ENCODE data around the gene TMEM212. TPM values are rescaled to one million over a fixed set of nuclear protein-coding genes. Genes with fewer than 3 reads are reported as not detected.
A peak's percentile ranks its signal among the peaks of the same experiment; 100 is the strongest.
"Not testable (repeated sequence)": the region's sequence is repeated elsewhere in the genome, so short reads cannot be mapped to it uniquely, and the experiment has no call there.

Gene TMEM212
- total and polyA plus RNA-seq, 2 experiments from 2014 or later = not detected

- Histone ChIP-seq H3K4me3 (no peak overlapping the region), H3K4me1 (ENCODE audit: low read depth) (peaks cover 33% of the 10 kb centered on the region), H3K9me3 (ENCODE audit: low read depth) (no peaks in the 10 kb centered on the region), H3K36me3 (no peaks in the 10 kb centered on the region), H3K27ac (no peak overlapping the region), H3K27me3 (no peaks in the 10 kb centered on the region)
- no peak for TF ChIP-seq CTCF (IDR thresholded peaks at IDR 0.05; ENCODE audit: low read depth, low read length)
- DNase-seq (ENCODE audit: low read depth in 1 of 2, low spot score in 1 of 2) = no peak
Measured at GRCh38 chr3:171898192-171898591, 55.0 kb downstream of the TMEM212 start.

GRCh38 chr3:171900446-171900845 is 57.3 kb downstream of the TMEM212 start:
- no peaks in the 10 kb centered on the region for H3K36me3 ChIP-seq
- no peaks in the 10 kb centered on the region for H3K27me3 ChIP-seq
- H3K27ac ChIP-seq = no peak overlapping the region
- H3K9me3 ChIP-seq (ENCODE audit: low read depth) = no peaks in the 10 kb centered on the region
- no peak for TF ChIP-seq CTCF (IDR thresholded peaks at IDR 0.05; ENCODE audit: low read depth, low read length)
- H3K4me1 ChIP-seq (ENCODE audit: low read depth) = peaks cover 12% of the 10 kb centered on the region
- no peak overlapping the region for H3K4me3 ChIP-seq
- DNase-seq (ENCODE audit: low read depth in 1 of 2, low spot score in 1 of 2) = no peak

DNA sequence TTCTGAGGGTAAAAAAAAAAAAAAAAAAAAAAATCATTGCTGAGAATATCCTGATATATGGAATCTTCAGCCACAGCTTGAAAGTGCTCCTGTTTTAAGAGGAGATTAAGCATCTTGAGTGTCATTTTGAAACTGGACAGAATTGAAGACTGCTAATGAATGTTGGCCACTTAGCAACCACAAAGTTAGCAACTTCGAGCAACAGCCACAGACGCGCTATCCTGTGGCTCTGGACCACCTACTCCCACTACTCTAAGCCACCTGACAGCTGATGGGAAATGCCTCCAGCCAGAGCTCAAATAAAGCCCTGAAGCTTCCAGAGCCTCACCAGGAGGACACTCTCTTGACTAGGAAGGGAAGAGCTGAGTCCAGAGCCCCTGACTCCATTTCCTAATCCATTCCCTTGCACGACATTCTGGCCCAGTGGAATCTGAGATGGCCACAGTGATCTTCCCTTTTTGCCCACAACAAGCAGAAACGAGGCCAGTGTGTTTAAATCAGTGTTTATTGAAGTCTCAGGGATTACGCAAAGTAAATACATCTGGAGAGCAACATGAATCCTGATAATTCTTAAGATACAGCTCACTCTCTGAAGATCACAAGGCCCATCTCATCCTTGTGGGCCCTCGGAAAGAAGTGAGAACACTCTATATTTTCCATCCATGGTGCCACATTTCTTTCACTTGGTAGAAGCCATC is 58.6 kb downstream of the TMEM212 start:
- Histone ChIP-seq H3K4me1 (ENCODE audit: low read depth) (no peaks in the 10 kb centered on the region), H3K9me3 (ENCODE audit: low read depth) (no peaks in the 10 kb centered on the region), H3K27ac (no peak overlapping the region), H3K4me3 (no peak overlapping the region), H3K36me3 (no peaks in the 10 kb centered on the region), H3K27me3 (no peaks in the 10 kb centered on the region)
- DNase-seq (ENCODE audit: low read depth in 1 of 2, low spot score in 1 of 2) = no peak
- TF ChIP-seq CTCF (IDR thresholded peaks at IDR 0.05; ENCODE audit: low read depth, low read length) = no peak

DNA sequence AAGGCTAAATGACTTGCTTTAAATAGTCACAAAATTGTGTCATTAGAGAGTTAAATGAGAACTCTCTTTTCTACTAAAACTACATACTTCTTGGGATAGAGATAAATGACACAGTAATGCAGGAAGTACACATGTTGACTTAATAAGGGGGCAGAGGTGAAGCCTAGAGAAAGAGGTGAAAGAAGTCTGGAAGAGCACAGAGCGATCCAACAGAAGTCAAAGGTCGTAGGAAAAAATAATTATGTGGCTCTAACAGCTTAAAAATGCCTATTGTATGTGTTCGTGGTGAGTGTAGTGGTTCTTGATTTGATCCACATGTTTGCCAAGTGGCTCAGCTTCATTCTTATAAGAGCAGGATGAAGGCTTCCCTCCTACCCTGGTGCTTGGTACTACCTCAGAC is 61.7 kb downstream of the TMEM212 start:
- no peak for TF ChIP-seq CTCF (IDR thresholded peaks at IDR 0.05; ENCODE audit: low read depth, low read length)
- peak in 1 of 2 donors; percentile 22 for DNase-seq (ENCODE audit: low read depth in 1 of 2, low spot score in 1 of 2)
- Histone ChIP-seq H3K27ac (no peak overlapping the region), H3K4me3 (no peak overlapping the region), H3K9me3 (ENCODE audit: low read depth) (no peaks in the 10 kb centered on the region), H3K4me1 (ENCODE audit: low read depth) (no peaks in the 10 kb centered on the region), H3K27me3 (no peaks in the 10 kb centered on the region), H3K36me3 (no peaks in the 10 kb centered on the region)

DNA sequence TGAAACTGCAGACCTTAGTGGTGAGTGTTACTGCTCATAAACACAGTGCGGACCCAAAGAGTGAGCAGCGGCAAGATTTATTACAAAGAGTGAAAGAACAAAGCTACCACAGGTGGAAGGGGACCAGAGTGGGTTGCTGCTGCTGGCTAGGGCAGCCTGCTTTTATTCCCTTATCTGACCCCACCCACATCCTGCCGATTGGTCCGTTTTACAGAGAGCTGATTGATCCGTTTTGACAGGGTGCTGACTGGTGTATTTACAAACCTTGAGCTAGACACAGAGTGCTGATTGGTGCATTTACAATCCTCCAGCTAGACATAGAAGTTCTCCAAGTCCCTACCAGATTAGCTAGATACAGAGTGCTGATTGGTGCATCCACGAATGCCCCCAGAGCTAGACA is 63.4 kb downstream of the TMEM212 start:
- not testable (repeated sequence) for DNase-seq (ENCODE audit: low read depth in 1 of 2, low spot score in 1 of 2); H3K27me3 ChIP-seq; H3K36me3 ChIP-seq; H3K4me1 ChIP-seq (ENCODE audit: low read depth); H3K4me3 ChIP-seq; H3K9me3 ChIP-seq (ENCODE audit: low read depth); H3K27ac ChIP-seq

GRCh38 chr3:171906951-171907676 is 64.0 kb downstream of the TMEM212 start:
- H3K27ac ChIP-seq = no peak overlapping the region
- no peak for TF ChIP-seq CTCF (IDR thresholded peaks at IDR 0.05; ENCODE audit: low read depth, low read length)

More at GRCh38 chr3:171906951-171907676, 64.0 kb downstream of the TMEM212 start:
- DNase-seq (ENCODE audit: low read depth in 1 of 2, low spot score in 1 of 2) = no peak
- no peak overlapping the region for H3K4me3 ChIP-seq
- no peaks in the 10 kb centered on the region for H3K27me3 ChIP-seq
- no peaks in the 10 kb centered on the region for H3K36me3 ChIP-seq
- no peaks in the 10 kb centered on the region for H3K4me1 ChIP-seq (ENCODE audit: low read depth)
- H3K9me3 ChIP-seq (ENCODE audit: low read depth) = no peaks in the 10 kb centered on the region

Measured in cardiac muscle cell (in vitro differentiated cells and primary cell).